Gastroesophageal sphincter (tissue), 4 donors: ENCODE measurements around the gene ZSCAN20. TPM values are rescaled to one million over a fixed set of nuclear protein-coding genes. Genes with fewer than 3 reads are reported as not detected.

Experiments used
- ATAC-seq: fragments of 150-250 bp; one replicate; pipeline ENCODE4 v1.9.1; 2016; ENCODE audit warnings: mild to moderate bottlenecking, moderate library complexity
- H3K27ac ChIP-seq, 4 donors: fragments of 200-600 bp; sonication (generic) in 3 of 4; 1 replicate in 3 of 4; 2 replicates in 1 of 4; pipeline ENCODE4 v1.5.1; 2016 to 2019
- H3K27me3 ChIP-seq: fragments of 200-600 bp; sonication (generic); one replicate; pipeline ENCODE4 v1.5.1; 2019
- H3K36me3 ChIP-seq, 2 donors: fragments of 200-600 bp; sonication (generic); one replicate each; pipeline ENCODE4 v1.5.1; 2019; ENCODE audit warnings: control low read depth in 1 of 2
- H3K4me1 ChIP-seq, 3 donors: fragments of 200-600 bp; sonication (generic); 1 replicate in 2 of 3; 2 replicates in 1 of 3; pipeline ENCODE4 v1.5.1; 2016 to 2019; ENCODE audit warnings: control low read depth in 2 of 3
- H3K4me3 ChIP-seq, 2 donors: fragments of 200-600 bp; sonication (generic); one replicate each; pipeline ENCODE4 v1.5.1; 2019; ENCODE audit warnings: mild to moderate bottlenecking in 1 of 2, moderate library complexity in 1 of 2
- H3K9me3 ChIP-seq, 3 donors: fragments of 200-600 bp; sonication (generic); one replicate each; pipeline ENCODE4 v1.5.1; 2017 to 2019; ENCODE audit warnings: control low read depth in 2 of 3
- CTCF ChIP-seq, 4 experiments: fragments of 200-600 bp in 2 of 4; fragments of 450-650 bp in 2 of 4; sonication (generic) in 1 of 4; IDR thresholded peaks; one replicate each; pipeline ENCODE4 v1.5.1; 2017 to 2019; ENCODE audit warnings: antibody characterized with exemption in 4 of 4, mild to moderate bottlenecking in 2 of 4, moderate library complexity in 2 of 4
- EP300 ChIP-seq: sonication (generic); formaldehyde crosslinking; IDR thresholded peaks from one replicate; pipeline ENCODE4 v1.6.1; 2017; ENCODE audit warnings: antibody characterized with exemption, mild to moderate bottlenecking
- POLR2A ChIP-seq, 2 donors: fragments of 450-650 bp; IDR thresholded peaks; one replicate each; pipeline ENCODE4 v1.6.1; 2017; ENCODE audit warnings: antibody characterized with exemption in 2 of 2, mild to moderate bottlenecking in 2 of 2, moderate library complexity in 1 of 2
- POLR2AphosphoS5 ChIP-seq: sonication (generic); formaldehyde crosslinking; IDR thresholded peaks from one replicate; pipeline ENCODE4 v1.6.1; 2017; ENCODE audit warnings: antibody characterized with exemption
- WGBS, 2 donors: methylation state at CpG; one replicate each; pipeline ENCODE4 v1.1.5; 2018; ENCODE audit warnings: low coverage in 1 of 2; 5-methylcytosine and 5-hydroxymethylcytosine counted together
- total RNA-seq, 4 donors: library from RNA; depleted of rRNA; stranded (reverse); fragments of >200 nt; gene quantifications; one replicate each; pipeline ENCODE4 v1.1.0, GENCODE V29; 2016

The ZSCAN20 gene
- total RNA-seq, 4 donors from 2014 or later, result 6.7 to 9.2 (median 7.5) TPM

DNA sequence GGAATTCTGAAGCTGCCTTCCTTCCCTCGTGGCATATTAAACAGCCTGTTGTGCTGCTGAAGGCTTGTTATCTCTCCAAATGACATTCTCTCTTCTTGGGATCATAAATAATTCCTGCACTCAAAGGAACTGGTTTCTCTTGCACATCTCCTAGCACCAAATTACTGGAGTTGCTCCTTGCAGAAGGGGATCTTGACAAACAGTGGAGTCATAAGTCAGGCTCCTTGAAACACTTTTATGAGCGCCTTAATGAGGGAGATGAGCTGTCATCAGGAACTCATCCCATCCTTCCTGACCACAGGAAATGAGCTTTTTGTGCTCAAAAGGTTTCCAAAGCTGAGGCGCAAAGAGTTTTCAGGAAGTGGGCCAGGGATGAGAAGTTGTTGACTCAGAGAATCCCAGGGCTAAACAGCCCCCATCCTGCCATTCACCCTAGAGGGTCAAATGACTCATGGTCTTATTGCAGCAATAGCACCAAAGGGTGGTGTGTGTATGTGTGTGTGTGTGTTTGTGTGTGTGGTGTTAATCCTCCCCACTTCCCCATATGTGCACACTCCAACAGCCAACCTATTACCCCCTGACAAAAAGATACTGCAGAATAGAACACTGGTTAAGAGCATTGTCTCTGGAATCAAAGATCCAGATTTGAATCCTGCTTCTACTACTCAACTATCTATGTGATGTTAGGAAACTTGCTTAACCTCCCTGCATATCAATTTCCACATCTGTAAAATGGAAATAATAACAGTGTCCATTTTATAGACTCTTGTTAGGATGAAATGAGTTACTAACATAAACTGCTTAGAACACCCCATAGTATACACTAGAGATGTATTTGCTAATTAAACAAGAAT lies 38.7 kb upstream of the ZSCAN20 start:
- Histone ChIP-seq H3K36me3 (no peaks in the 10 kb centered on the region), H3K9me3 (no peaks in the 10 kb centered on the region), H3K27me3 (no peaks in the 10 kb centered on the region), H3K27ac (peak overlapping the region in 3 of 4 donors; percentile 33 to 50 (median 49)), H3K4me1 (peaks cover 0 to 25% (median 6%) of the 10 kb centered on the region in 3 donors), H3K4me3 (no peak overlapping the region)
- WGBS, 2 donors, result 23 to 80% methylated on average over 1 to 2 of the region's 3 CpGs
- TF ChIP-seq POLR2AphosphoS5 (peak; percentile 81), CTCF (IDR thresholded peaks at IDR 0.05) (no peak), POLR2A (IDR thresholded peaks at IDR 0.05) (no peak), EP300 (no peak)
- ATAC-seq, result peak; percentile 46

- peaks cover 0 to 19% (median 6%) of the 10 kb centered on the region in 3 donors for H3K4me1 ChIP-seq
- no peak overlapping the region for H3K27ac ChIP-seq
- H3K4me3 ChIP-seq, result no peak overlapping the region
- WGBS, 2 donors, result 100% methylated on average over 1 of the region's 1 CpG
- H3K27me3 ChIP-seq, result no peaks in the 10 kb centered on the region
- H3K9me3 ChIP-seq, result no peaks in the 10 kb centered on the region
- no peaks in the 10 kb centered on the region for H3K36me3 ChIP-seq
- no peak for TF ChIP-seq CTCF (IDR thresholded peaks at IDR 0.05)
- TF ChIP-seq POLR2AphosphoS5, result no peak
- no peak for TF ChIP-seq POLR2A (IDR thresholded peaks at IDR 0.05)
- TF ChIP-seq EP300, result no peak
- ATAC-seq, result no peak
These were observed 38.1 kb upstream of the ZSCAN20 start for GRCh38 chr1:33434363-33434750.

DNA sequence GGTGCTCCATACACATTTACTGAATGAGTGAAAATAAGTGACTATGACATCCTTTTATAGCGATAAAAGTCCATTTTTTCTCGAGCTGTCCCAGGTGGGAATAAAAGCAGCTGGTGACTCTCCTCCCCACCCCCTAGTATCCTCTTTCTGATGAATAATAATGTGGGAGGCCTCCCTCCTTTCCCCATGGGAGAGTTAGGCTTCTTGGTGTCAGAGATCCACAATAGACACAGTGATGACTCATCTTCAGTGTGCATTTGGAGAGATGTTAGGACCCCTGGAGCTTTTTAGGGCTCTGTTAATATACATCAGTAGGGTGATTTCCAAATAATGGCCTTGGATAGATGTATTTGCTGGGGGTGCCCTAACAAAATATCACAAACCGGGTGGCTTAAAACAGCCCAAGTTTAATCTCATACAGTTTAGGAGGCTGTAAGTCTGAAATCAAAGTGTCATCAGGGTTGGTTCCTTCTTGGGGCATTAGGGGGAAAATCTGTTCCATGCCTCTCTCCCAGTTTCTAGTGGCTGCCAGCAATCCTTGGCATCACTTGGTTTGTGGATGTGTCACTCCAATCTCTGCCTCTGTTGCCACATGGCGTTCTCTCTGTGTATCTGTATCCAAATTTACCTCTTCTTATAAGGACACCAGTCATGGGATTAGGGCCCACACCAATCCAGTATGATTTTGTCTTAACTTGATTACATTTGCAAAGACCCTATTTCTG lies 37.2 kb upstream of the ZSCAN20 start:
- H3K9me3 ChIP-seq, result no peaks in the 10 kb centered on the region
- no peak for ATAC-seq
- no peak overlapping the region for H3K27ac ChIP-seq
- TF ChIP-seq EP300 (no peak), POLR2A (IDR thresholded peaks at IDR 0.05) (no peak), CTCF (IDR thresholded peaks at IDR 0.05) (no peak), POLR2AphosphoS5 (no peak)
- peaks cover 0 to 10% (median 0%) of the 10 kb centered on the region in 3 donors for H3K4me1 ChIP-seq
- H3K4me3 ChIP-seq, result no peak overlapping the region
- H3K36me3 ChIP-seq, result no peaks in the 10 kb centered on the region
- no peaks in the 10 kb centered on the region for H3K27me3 ChIP-seq
- 56 to 86% methylated on average over 1 to 4 of the region's 4 CpGs for WGBS, 2 donors

GRCh38 chr1:33436557-33437285 lies 35.7 kb upstream of the ZSCAN20 start:
- 58 to 63% methylated on average over 2 to 3 of the region's 4 CpGs for whole genome bisulfite sequencing, 2 donors
- no peak for ATAC-seq
- Histone ChIP-seq H3K9me3 (no peaks in the 10 kb centered on the region), H3K4me3 (no peak overlapping the region), H3K27ac (no peak overlapping the region), H3K36me3 (no peaks in the 10 kb centered on the region), H3K4me1 (peaks cover 0 to 3% (median 0%) of the 10 kb centered on the region in 3 donors), H3K27me3 (no peaks in the 10 kb centered on the region)
- TF ChIP-seq POLR2AphosphoS5 (no peak), POLR2A (IDR thresholded peaks at IDR 0.05) (no peak)
